Left kidney (tissue), 2 donors: ENCODE measurements around the gene ATRAID. TPM values are rescaled to one million over a fixed set of nuclear protein-coding genes. Genes with fewer than 3 reads are reported as not detected.
"Not testable (repeated sequence)": the region's sequence is repeated elsewhere in the genome, so short reads cannot be mapped to it uniquely, and the experiment has no call there.

Experiments
- DNase-seq: peaks from one replicate; pipeline ENCODE4 v3.0.0-alpha.2; 2013
- polyA plus RNA-seq: library from polyadenylated mRNA; unstranded; fragments of 120-200 nt; gene quantifications from one replicate; pipeline ENCODE4 v1.2.1, GENCODE V29; 2013; ENCODE audit not compliant: insufficient read length

Gene ATRAID
- polyA plus RNA-seq, 1 donor = 147 TPM

DNA sequence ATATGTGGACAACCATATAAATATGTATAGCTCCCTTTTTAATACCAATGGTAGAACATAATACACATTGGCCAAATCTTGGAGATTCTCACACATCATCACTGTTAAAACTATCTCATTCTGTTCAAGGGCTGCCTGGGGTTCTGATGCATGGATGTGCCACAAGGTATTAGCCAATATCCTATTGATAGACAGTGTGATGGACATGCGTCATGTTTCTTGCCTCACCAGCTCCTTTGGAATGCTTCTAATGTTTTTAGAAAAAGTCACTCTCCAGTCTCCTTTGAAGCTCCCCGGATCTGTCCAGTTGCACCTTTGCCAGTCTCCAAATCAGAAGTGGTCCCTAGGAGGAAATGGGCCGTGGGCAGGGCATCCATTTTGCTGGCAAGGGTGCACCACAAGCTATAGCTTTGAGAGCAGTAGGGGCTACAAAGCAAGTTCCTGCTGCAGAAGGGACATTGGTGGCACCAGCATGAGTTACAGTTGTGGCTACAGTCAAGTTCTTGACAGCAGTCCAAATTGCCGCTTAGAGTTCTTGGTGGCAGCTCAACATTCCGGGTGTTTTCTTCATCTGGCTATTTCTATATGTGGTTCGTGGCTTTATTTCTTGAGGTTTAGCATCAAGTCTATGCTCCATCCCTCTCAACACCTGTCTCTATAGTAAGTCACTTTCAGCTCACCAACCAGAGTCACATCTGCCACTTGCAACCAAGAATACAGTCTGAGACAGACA is 25.1 kb upstream of the ATRAID start:
- no peak for DNase-seq

DNA sequence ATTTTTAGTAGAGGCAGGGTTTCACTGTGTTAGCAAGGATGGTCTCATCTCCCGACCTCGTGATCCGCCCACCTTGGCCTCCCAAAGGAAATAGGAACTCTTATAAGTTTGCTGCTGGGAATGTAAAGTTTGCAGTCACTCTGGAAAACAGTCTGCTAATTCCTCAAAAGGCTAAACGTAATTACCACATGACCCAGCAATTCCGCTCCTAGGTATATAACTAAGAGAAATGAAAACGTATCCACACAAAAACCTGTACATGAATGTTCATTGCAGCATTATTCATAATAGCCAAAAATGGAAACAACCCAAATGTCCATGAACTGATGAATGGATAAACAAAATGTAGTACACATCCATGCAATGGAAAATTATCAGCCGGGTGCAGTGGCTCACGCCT is 21.9 kb upstream of the ATRAID start:
- DNase-seq = no peak

DNA sequence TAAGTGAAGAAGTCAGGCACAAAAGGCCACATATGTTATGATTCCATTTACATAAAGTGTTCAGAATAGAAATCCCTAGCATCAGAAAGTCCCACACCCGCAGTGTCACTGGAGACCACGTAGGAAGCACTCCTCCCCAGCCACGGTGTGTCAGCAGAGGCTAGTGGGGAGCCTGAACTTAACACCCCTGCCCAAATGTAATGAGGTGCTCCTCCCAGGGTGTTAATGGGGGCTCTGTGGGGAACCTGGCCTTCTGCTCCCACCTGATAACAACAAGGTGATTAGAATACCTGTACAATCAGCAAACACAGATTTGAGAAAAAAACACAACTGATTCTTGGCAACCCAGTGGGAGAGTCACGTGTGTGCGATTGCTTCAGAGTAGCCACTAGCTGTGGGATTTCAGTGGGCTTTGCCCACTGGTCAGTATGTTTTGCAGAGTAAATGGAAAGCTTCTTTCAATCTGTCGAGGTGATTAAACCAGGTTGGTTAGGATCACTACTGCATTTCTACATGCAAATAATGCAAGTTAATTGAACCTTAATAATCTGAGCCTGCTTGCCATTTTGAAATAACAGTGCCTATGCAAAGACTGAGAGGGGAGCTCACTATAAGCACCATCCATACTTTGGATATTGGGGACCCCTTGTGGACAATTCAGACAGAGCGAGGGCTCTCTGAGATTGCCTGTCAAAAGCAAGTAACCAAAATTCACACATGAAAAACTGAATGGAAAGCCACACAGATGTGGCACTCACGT is 20.6 kb upstream of the ATRAID start:
- DNase-seq = peak; percentile 60

DNA sequence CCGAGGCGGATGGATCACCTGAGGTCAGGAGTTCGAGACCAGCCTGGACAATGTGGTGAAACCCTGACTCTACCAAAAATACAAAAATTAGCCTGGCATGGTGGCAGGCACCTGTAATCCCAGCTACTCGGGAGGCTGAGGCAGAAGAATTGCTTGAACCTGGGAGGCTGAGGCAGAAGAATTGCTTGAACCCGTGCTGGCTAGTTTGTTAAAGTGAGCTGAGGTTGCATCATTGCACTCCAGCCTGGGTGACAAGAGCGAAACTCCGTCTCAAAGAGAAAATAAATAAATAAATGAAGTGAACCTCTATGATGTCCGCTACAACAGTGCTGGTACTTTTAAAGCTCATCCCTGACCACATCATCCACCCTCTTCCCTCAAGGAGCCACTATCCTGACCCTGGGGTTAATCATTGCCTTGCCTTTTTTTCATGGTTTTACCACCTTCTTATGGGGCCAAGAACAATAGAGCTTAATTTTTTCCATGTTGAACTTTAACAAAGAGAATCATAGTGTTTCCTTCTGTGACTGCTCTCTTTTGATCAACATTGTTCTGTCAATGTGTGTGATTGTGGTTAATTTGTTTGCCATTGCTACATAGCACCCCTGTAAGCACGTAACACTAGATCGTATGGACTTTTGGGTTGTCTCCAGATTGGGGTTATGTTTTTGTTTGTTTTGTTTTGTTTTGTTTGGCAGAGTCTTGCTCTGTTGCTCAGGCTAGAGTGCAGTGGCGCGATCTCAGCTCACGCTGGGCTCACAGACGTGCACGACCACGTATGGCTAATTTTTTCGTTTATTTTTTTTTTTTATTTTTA is 17.1 kb upstream of the ATRAID start:
- no peak for DNase-seq

DNA sequence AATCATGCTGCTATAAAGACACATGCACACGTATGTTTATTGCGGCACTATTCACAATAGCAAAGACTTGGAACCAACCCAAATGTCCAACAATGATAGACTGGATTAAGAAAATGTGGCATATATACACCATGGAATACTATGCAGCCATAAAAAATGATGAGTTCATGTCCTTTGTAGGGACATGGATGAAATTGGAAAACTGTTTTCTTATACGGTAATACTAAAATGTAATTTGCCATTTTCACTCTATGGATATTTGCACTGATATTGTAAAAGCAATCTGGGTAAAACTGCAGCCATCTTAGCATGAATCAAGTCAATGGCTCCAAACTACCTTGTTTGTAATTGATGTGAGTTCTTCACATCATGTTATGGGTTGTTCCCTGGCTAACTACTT is 16.0 kb upstream of the ATRAID start:
- DNase-seq = not testable (repeated sequence)

DNA sequence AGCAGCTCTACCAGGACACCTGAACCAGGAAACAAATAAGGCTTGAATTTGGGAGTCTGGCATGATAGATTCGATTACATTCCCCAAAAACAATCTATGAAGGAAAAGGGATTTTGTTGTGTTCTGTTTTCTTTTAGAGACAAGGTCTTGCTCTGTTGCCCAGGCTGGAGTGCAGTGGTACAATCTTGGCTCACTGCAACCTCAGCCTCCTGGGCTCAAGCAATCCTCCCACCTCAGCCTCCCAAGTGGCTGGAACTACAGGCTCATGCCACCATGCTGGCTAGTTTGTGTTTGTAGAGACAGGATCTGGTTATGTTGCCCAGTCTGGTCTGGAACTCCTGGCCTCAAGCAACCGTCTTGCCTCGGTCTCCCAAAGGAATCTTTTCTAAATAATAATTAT is 13.8 kb upstream of the ATRAID start:
- DNase-seq = not testable (repeated sequence)

DNA sequence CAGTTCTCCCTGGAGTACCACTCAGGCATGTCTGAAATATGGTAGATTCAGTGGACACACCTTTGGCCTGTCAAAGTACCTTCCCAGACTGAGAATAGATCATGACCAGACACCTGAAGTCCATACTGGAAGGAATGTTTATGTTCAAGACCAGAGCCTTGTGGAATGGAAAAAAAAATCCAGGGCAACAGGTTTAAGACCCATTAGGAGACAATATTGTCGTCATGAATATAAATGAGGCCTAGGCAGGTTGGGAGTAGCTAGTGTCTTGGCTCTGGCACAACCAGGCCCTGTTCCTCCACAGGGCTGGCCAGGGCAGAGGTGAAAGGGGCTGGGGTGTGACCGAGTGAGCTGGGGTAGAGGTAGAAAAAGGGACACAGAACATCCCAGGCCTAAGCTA is 13.2 kb upstream of the ATRAID start:
- no peak for DNase-seq

DNA sequence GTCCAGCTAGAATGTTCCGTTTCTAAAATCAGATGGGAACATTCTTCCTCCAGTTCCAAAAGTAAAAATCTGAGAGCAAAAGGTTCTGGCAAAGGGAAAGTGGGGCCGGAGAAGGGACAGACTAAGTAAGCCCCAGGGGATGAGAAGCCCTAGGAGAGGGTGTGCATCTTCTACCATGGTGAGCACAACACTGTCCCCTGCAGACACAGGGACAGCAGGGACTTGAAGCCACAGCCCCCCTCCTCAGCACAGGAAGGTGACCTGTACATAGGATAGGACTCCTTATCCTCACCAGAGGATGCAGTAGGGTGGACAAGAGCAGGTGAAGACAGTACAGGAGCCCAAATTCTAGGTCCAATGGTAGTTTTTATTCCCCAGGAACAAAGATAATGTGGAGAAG is 12.6 kb upstream of the ATRAID start:
- DNase-seq = no peak

DNA sequence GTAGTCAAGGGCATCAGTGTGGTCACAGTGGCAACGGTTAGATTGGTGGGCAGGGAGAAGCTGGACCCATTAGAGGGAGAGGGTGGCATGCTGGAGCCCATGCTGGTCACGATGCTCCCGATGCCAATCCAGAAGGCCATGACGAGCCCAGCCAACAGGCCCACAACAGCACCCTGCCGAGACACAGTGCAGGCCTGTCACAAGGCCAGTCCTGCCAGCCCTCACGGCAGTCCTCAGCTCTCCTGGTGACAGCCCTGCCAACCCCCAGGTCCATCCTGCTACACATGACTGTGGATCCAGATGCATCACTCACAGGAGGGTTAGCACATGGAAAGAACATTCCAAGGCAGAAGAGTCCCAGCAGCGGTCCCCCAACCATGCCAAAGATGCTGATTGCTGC is 10.2 kb upstream of the ATRAID start:
- no peak for DNase-seq

DNA sequence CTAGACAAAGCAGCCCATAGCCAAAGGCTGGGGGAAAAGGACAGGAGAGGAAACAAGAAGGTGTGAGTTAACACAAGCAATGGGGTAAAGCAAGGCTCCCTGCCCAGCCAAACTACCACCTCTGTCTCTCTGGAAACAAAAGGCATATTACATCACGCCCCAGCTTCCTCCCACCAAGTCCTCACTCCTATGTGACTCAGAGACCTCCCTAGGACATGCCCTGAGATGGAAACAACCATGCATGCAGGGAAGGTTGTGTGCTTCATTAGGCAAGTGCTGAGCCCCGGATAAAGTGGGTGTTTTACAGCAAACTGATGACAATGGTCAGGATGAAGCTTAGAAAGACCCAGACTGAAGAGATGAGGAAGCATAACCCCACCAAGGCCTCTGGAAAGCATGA is 9.0 kb upstream of the ATRAID start:
- DNase-seq = no peak

DNA sequence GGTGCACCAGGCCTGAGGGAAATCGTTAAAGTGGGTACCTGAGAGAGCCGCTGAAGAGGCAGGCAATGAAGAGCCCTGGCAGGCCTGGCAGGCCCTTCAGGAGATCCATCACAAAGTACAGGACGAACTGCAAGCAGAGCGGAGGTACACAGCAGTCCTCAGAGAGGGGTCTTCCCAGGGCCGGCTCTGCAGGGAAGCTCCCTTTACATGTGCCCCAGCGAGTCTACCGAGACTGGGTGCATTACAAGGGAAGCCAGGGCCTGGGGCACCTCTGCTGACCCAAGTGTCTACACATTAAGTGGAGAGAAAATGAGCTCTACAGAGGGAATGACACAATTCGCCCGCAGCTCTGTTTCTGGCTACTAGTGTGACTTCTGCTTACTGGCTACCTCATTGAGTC is 8.1 kb upstream of the ATRAID start:
- no peak for DNase-seq

DNA sequence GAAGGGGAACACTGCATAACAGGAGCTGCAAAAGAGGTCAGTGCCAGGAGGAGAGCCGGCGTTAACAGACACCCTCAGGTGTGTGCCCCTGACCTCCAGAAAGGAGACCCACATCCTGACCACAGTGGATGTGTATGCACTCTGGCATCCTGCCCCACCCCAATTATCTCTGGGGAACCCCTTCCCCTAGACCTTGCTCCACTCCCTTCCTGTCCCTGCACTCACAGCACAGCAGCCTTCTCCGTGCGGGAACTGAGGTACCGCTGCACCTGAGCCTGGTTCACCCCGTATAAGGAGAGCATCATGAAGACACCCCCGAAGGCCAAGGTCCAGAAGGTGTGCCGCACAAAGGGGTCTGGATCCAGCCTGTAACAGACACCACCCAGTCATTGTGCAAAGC is 7.3 kb upstream of the ATRAID start:
- DNase-seq = no peak

DNA sequence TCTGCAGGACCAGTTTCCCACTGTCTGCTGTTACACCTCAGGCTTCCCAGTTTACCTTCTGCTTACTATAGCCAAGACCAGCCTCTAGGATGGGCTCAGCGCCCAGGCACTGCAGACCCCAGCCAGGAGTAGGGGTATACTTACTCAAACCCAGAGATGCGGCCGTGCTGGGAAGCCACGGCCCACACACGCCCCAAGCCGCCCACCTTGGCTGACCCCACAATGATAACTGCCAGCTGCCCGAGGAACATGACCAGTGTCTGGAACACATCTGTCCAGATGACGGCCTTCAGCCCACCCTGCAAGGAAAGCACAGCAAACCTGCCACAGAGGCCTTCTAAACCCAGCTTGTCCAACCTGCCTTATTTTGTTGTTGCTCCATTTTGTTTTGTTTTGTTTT is 6.6 kb upstream of the ATRAID start:
- no peak for DNase-seq

DNA sequence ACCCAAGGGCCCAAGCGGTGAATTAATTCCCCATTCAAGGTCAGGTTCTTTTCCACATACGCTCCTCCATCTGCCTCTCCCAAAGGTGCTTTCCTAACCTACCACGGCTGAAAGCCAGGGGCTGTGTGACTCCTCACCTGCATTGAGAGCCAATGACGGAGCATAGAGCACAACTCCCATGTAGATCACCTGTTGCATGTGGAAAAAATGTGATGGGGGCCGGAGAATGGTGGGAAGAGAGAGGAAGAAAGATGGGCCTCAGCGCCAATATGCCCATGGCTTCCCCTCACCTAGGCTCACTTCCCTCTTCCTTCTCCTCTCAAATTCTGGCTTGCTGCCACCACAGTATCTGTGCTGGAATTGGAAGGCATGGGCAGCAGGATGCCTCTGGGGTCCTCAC is 5.5 kb upstream of the ATRAID start:
- DNase-seq = no peak

DNA sequence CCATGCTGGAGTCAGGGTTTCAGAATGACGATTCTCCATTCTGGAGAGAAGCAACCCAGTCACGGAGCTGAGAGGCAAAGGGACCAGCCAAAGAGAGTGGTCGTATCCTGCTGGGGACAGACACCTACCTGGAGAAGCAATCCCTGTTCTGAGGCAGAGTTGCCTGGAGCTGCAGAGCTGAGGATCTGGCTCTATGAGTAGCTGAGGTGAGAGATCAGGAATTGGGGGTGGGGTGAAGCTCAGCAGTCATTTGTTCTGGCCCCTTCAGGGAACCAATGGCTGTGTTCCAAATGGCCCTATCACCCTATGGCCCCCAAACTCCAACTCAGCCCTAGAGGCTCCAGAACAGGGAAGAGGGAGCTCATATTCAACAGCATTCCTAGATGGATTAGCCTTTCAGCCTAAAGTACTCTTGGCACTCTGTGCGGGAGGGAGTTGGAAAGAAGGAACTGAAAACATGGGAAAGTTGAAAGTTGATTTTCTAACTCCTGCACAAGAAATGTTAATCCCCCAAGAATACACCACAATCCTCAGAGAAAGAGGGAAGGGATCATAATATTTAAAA is 3.3 kb upstream of the ATRAID start:
- no peak for DNase-seq

DNA sequence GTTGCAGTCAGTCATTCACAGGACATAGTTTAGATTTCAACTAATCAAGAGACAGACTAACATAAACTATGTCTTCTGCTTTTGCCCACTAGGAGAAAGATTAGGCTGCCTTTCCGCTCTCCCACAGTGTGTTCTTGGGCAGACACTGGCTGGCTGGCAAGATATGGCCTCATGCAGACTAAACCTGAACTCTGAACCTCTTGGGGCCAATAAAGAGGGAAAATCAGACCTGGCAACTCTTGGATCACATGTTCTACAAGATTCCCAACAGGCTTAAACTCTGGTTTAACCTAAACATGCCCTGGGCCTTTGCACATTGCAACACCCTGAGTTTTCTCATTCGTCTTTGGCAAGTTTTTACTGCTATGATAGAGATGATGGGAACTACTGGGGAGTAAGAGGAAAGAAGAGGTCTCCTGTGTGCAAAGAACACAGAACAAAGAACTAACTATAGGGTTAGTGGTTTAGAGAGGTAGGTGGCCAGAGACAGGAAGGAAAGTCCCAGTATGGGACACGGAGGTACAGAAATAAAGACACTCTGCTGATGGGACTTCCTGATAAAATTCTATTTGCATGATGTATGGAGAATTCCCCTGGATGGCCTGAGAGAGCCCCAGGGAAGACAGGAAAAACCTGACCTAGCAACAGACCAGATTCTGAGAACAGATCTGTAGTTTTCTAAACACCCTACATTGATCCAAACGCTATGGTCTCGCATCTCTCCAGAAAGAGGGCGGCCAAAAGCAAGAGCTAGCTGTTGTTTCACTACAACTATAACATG is 2.0 kb upstream of the ATRAID start:
- DNase-seq = no peak

DNA sequence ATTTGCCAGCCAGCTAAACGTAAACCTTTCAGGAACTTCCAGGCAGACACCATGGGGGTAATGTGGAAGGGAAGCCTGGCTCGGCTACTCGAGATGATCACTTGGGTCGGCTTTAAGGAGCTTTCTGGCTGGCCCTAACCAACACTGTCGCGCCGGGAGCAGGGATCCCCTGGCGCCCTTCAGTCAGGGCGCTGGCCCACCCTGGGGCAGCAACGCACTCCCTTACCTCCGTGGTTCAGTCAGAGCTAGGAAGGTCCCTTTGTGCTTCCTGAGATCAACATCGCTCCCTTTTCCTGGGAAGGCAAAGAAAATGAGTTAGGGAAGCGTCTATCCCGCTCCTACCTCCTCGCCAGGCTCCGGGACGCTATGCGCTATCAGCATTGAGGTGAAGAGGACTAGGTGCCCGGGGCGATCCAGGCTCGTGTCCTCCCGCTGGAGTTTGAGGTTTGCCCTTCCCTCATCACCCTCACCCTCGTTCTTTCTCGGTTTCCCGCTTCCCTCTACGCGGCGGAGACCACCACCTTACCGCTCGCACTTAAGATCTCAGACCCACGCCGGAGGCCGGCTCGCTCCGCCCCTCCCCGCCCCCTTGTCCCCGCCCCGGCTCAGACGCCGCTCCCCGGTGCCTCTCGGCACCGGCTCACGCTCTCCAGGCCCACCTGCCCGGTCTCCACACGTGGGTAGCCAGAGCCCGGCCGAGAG is 449 bp upstream of the ATRAID start:
- no peak for DNase-seq

DNA sequence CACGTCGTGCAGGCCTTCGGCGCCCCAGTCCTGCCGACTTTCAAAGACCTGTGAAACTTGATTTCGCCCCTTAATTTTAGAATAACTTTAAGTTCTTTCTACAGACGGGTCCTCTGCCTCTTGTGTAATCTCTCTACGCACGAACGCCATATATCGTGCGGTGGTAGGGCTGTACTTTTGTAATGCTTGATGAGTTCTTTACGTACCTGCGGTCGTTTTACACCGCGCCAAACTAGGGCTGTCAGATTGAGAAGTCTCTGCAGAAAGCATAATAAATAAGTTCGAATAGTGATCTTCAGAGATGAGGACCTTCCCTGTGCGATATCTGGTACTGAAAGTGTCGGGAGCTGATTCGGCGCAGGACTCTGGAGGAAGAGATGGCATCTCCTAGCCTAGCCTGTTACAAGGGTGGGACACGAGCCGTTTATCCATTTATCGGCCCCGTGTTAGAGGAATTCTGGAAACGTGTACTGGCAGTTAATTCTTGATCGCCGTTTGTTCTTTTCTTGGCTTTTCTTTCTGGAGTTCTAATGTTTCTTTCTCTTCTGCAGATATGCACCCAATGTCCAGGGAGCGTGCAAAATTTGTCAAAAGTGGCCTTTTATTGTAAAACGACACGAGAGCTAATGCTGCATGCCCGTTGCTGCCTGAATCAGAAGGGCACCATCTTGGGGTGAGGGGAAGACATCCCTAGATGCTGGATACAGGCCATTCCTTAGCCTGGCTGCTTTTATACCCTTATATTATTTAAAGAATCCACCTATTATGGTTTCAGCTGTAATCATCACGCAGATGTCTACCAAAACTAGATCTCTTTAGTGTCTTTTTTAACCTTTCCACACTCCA is 1.0 kb downstream of the ATRAID start:
- no peak for DNase-seq

DNA sequence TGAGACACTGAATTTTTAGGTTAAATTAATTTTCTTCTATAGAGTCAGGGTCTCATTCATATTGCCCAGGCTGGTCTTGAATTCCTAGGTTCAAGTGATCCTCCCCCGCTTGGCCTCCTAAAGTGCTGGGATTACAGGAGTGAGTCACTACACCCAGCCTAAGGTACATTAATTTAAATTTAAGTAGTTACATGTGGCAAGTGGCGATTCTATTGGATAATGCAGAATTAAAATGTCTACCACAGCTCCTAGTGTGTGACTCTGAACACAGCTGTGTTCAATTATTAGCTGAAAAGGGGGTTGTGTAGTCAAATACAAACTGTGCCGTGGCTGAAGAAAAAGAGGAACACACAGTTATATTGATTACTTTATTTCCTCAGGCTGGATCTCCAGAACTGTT is 3.1 kb downstream of the ATRAID start:
- no peak for DNase-seq

DNA sequence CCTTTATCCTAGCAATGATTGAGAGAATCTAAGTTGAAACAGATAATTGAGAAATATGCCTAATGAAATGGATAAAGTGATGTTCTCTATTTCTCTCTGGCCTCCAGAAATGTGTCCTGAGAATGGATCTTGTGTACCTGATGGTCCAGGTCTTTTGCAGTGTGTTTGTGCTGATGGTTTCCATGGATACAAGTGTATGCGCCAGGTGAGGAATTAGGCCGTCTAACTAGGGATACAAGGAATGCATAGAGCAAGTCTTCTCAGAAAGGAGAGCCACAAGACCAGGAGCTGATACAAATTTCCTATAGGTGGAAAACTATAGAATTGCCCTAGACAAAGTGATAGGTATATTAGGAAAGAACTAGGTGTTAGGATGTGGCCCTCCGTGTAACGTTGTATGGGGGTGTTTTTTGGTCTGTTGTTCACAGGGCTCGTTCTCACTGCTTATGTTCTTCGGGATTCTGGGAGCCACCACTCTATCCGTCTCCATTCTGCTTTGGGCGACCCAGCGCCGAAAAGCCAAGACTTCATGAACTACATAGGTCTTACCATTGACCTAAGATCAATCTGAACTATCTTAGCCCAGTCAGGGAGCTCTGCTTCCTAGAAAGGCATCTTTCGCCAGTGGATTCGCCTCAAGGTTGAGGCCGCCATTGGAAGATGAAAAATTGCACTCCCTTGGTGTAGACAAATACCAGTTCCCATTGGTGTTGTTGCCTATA is 4.7 kb downstream of the ATRAID start:
- DNase-seq = no peak
